Lung (tissue), 12 donors: ENCODE results near the gene TMC5. TPM values are rescaled to one million over a fixed set of nuclear protein-coding genes. Genes with fewer than 3 reads are reported as not detected.

Experiments used
- ATAC-seq: fragments of 200-7000 bp; cut with Tn5 transposase; one replicate; pipeline ENCODE4 v1.9.1; 2020; ENCODE audit warnings: moderate number of reproducible peaks; ENCODE audit not compliant: insufficient read depth, low FRiP score
- DNase-seq, 3 donors: peaks; one replicate each; pipeline ENCODE4 v3.0.0-alpha.2; 2013 to 2017
- H3K27ac ChIP-seq, 2 donors: one replicate each; pipeline ENCODE4 v1.5.1; 2013; ENCODE audit warnings: mild to moderate bottlenecking in 2 of 2, moderate library complexity in 2 of 2, control low read depth in 1 of 2, inconsistent platforms in 1 of 2, low read depth in 1 of 2, low read length in 1 of 2
- H3K27me3 ChIP-seq, 3 donors: one replicate each; pipeline ENCODE4 v1.5.1; 2013; ENCODE audit warnings: low read length in 2 of 3; ENCODE audit not compliant: control insufficient read depth in 3 of 3, insufficient read depth in 3 of 3
- H3K36me3 ChIP-seq, 4 donors: one replicate each; pipeline ENCODE4 v1.5.1; 2013; ENCODE audit warnings: low read length in 4 of 4, mild to moderate bottlenecking in 1 of 4, moderate library complexity in 1 of 4; ENCODE audit not compliant: control insufficient read depth in 4 of 4, insufficient read depth in 4 of 4
- H3K4me1 ChIP-seq, 5 donors: one replicate each; pipeline ENCODE4 v1.5.1; 2013; ENCODE audit warnings: low read length in 5 of 5, mild to moderate bottlenecking in 2 of 5, moderate library complexity in 1 of 5; ENCODE audit not compliant: control insufficient read depth in 5 of 5, insufficient read depth in 5 of 5
- H3K4me3 ChIP-seq: one replicate; pipeline ENCODE4 v1.5.1; 2013; ENCODE audit warnings: mild to moderate bottlenecking, control low read depth, moderate library complexity
- H3K9ac ChIP-seq, 2 donors: one replicate each; pipeline ENCODE4 v1.5.1; 2013; ENCODE audit warnings: low read length in 2 of 2, control low read depth in 1 of 2; ENCODE audit not compliant: insufficient read depth in 1 of 2
- H3K9me3 ChIP-seq, 4 donors: one replicate each; pipeline ENCODE4 v1.5.1; 2013; ENCODE audit warnings: low read length in 3 of 4, mild to moderate bottlenecking in 1 of 4, moderate library complexity in 1 of 4; ENCODE audit not compliant: control insufficient read depth in 4 of 4, insufficient read depth in 3 of 4
- CTCF ChIP-seq: IDR thresholded peaks from 2 replicates; pipeline ENCODE4 v1.5.1; 2012; ENCODE audit warnings: mild to moderate bottlenecking; ENCODE audit errors: control extremely low read depth, extremely low read depth
- WGBS, 2 donors: extraction: QIAGEN DNeasy Blood & Tissue Kit; methylation state at CpG; one replicate each; pipeline ENCODE4 v1.1.7; 2013; 5-methylcytosine and 5-hydroxymethylcytosine counted together
- polyA plus RNA-seq, 2 donors: library from polyadenylated mRNA; stranded (reverse); fragments of 200-250 nt; gene quantifications; one replicate each; pipeline ENCODE4 v1.2.1, GENCODE V29; 2013
- total RNA-seq, 2 donors: library from RNA; depleted of rRNA in 1 of 2; stranded (reverse); fragments of >200 nt in 1 of 2; gene quantifications; one replicate each; pipeline ENCODE4 v1.2.1, GENCODE V29; 2014 to 2021
- donor health status: control.
- donor health status: control.
- donor health status: Bipolar disorder and iron deficiency.
- donor health status: healthy.
- donor health status: DM: yes; HTN: yes; CAD: no.

The TMC5 gene
- total and polyA plus RNA-seq, 4 donors: 43.2 to 129 (median 53.4) TPM

DNA sequence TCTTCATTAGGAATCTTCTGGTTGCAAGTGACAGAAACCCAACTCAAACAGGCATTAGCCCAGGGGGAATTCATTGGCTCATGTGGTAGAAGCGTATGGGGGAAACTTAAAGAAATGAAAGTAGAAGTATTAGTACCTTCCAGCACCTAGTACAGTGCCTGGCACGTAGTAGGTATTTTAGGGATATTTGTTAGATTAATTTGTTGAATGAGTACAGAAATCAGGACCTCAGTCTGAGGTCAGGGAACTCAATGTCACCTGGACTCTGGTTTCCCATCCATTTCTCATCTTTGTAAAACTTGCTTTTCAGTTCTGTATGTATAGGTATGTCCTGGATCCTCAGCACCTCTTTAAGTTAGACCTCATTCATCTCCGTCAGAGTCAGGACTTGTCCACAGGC lies 32.5 kb downstream of the TMC5 start:
- H3K27me3 ChIP-seq: peaks cover 0 to 2% (median 0%) of the 10 kb centered on the region in 3 donors
- H3K27ac ChIP-seq: no peak overlapping the region
- peaks cover 0 to 4% (median 0%) of the 10 kb centered on the region in 5 donors for H3K4me1 ChIP-seq
- TF ChIP-seq CTCF: no peak
- no peak for ATAC-seq
- WGBS, 2 donors: 91 to 92% methylated on average over 3 of the region's 3 CpGs
- no peak for DNase-seq
- peaks cover 0 to 5% (median 0%) of the 10 kb centered on the region in 4 donors for H3K36me3 ChIP-seq
- H3K9me3 ChIP-seq: peaks cover 0 to 5% (median 4%) of the 10 kb centered on the region in 4 donors
- no peak overlapping the region for H3K4me3 ChIP-seq
- no peak overlapping the region for H3K9ac ChIP-seq

DNA sequence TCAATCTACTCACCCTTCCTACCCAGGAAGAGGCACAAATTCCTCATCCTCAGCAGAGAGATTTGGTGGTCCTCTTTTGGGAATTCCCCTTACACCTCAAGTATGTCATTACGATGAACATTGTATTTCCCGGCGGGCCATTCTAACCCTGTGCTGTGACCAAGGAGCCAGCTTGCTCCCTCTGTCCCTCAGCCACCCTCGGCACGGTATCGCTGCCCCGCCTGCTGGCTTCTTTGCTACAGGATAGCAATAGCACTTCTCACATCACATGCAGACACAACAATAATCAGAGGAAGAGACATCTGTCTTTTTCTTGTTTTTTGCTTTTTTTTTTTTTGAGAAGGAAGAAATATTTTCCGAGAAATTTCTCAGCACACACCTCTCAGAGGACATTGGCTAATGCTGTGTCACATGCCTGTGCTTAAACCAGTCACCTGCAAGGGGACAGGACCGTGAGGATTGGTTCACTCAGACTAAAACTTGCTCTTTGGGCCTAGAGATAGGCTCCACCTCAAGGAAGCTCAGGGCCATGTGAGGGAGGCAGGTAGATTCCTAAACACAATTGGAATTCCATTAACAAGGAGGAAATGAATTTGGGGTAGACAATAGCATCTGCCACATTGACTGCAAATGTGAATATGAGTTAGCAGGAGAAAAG lies 41.2 kb downstream of the TMC5 start:
- TF ChIP-seq CTCF: no peak
- no peak for DNase-seq

GRCh38 chr16:19460397-19460796 lies 42.7 kb downstream of the TMC5 start:
- TF ChIP-seq CTCF: no peak
- Histone ChIP-seq H3K9me3 (no peaks in the 10 kb centered on the region), H3K9ac (no peak overlapping the region), H3K4me3 (no peak overlapping the region), H3K4me1 (no peaks in the 10 kb centered on the region), H3K27me3 (no peaks in the 10 kb centered on the region), H3K36me3 (peaks cover 0 to 2% (median 0%) of the 10 kb centered on the region in 4 donors), H3K27ac (no peak overlapping the region)
- 96 to 97% methylated on average over 2 of the region's 2 CpGs for WGBS, 2 donors
- ATAC-seq: no peak
- no peak for DNase-seq

More for the DNA sequence above, 41.2 kb downstream of the TMC5 start:
- Histone ChIP-seq H3K27me3 (no peaks in the 10 kb centered on the region), H3K9ac (no peak overlapping the region), H3K4me3 (no peak overlapping the region), H3K27ac (no peak overlapping the region), H3K9me3 (no peaks in the 10 kb centered on the region), H3K4me1 (no peaks in the 10 kb centered on the region), H3K36me3 (peaks cover 0 to 2% (median 0%) of the 10 kb centered on the region in 4 donors)
- WGBS, 2 donors: 88 to 90% methylated on average over 9 of the region's 9 CpGs
- ATAC-seq: no peak
